Peyer's patch (tissue), 4 donors: Measurements from ENCODE around the gene CRTC1.

Experiments
- CTCF ChIP-seq, 6 experiments: fragments of 450-650 bp in 4 of 6; fragments of 200-600 bp in 2 of 6; sonication (generic) in 1 of 6; IDR thresholded peaks; one replicate each; pipeline ENCODE4 v1.5.1; 2017 to 2019; ENCODE audit warnings: antibody characterized with exemption in 6 of 6, mild to moderate bottlenecking in 3 of 6, moderate library complexity in 1 of 6
- POLR2A ChIP-seq, 2 donors: fragments of 450-650 bp; IDR thresholded peaks; one replicate each; pipeline ENCODE4 v1.5.1; 2017; ENCODE audit warnings: antibody characterized with exemption in 2 of 2, mild to moderate bottlenecking in 2 of 2, moderate library complexity in 2 of 2

DNA sequence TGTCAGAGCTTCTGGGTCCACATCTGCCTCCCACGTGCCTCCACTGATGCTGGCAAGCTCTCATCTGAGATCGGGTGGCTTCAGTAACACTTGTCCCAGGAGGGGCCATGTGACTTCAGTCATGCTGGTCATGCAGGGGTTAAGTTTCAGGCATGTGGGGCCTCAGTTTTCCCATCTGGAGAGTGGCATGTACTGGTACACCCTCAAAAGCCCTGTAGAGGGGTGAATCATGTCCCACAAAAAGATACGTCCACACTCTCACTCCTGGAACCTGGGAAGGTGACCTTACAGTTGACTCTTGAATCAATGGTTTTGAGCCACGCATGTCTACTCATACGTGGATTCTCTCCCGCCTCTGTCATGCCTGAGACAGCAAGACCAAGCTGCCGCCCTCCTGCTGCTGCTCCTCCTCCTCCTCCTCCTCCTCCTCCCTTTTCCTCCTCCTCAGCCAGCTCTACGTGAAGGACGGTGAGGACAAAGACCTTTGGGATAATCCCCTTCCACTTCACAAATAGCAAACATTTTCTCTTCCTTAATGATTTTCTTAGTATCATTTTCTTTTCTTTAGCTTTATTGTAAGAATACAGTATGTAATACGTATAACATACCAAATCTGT is 54.0 kb downstream of the CRTC1 start:
- TF ChIP-seq CTCF (IDR thresholded peaks at IDR 0.05) (no peak), POLR2A (IDR thresholded peaks at IDR 0.05) (no peak)
